ENCODE results near the gene TKTL1.

- no peak for TF ChIP-seq CTCF (IDR thresholded peaks at IDR 0.05)
- TF ChIP-seq POLR2A (IDR thresholded peaks at IDR 0.05), result no peak
Measured at GRCh38 chrX:154327038-154327820, 31.6 kb downstream of the TKTL1 start.

All from uterus (tissue), 2 donors.